CD14-positive monocyte (primary cell): ENCODE measurements around the gene CPNE8. TPM values are rescaled to one million over a fixed set of nuclear protein-coding genes. Genes with fewer than 3 reads are reported as not detected.
A peak's percentile ranks its signal among the peaks of the same experiment; 100 is the strongest.

Experiments
- DNase-seq, 3 donors: peaks; one replicate each; pipeline ENCODE4 v3.0.0-alpha.2; 2011 to 2022
- H2AFZ ChIP-seq: 2 replicates; pipeline ENCODE4 v1.6.0; 2012; ENCODE audit warnings: mild to moderate bottlenecking, low read depth, low read length, inconsistent platforms; ENCODE audit not compliant: insufficient read depth, poor library complexity, severe bottlenecking
- H3K27ac ChIP-seq, 2 donors: 1 replicate in 1 of 2; 2 replicates in 1 of 2; pipeline ENCODE4 v1.5.1; 2012 to 2013; ENCODE audit warnings: low read length in 2 of 2, control low read depth in 1 of 2, inconsistent platforms in 1 of 2, low read depth in 1 of 2, mild to moderate bottlenecking in 1 of 2
- H3K27me3 ChIP-seq, 2 donors: one replicate each; pipeline versions ENCODE4 v1.6.0 to v1.6.1; 2011 to 2013; ENCODE audit warnings: low read length in 2 of 2; ENCODE audit not compliant: control insufficient read depth in 2 of 2, insufficient read depth in 2 of 2
- H3K36me3 ChIP-seq, 2 donors: replicated peaks in 1 of 2; 1 replicate in 1 of 2; 2 replicates in 1 of 2; pipeline versions ENCODE4 v1.5.1 to v1.6.1; 2012 to 2013; ENCODE audit warnings: low read length in 2 of 2, control low read depth in 1 of 2, inconsistent platforms in 1 of 2, mild to moderate bottlenecking in 1 of 2; ENCODE audit not compliant: insufficient read depth in 2 of 2, control insufficient read depth in 1 of 2
- H3K4me1 ChIP-seq, 2 donors: 1 replicate in 1 of 2; 2 replicates in 1 of 2; pipeline versions ENCODE4 v1.5.1 to v1.6.1; 2012 to 2013; ENCODE audit warnings: low read length in 2 of 2, control low read depth in 1 of 2, inconsistent platforms in 1 of 2, mild to moderate bottlenecking in 1 of 2, moderate library complexity in 1 of 2; ENCODE audit not compliant: insufficient read depth in 2 of 2, control insufficient read depth in 1 of 2
- H3K4me2 ChIP-seq: replicated peaks from 2 replicates; pipeline ENCODE3; 2012; ENCODE audit warnings: low read length, moderate library complexity, mild to moderate bottlenecking; ENCODE audit not compliant: poor library complexity, severe bottlenecking; ENCODE audit errors: extremely low read depth
- H3K4me3 ChIP-seq, 3 experiments: fragments of 200-600 bp in 1 of 3; sonication (generic) in 1 of 3; replicated peaks in 1 of 3; 1 replicate in 2 of 3; 2 replicates in 1 of 3; pipeline ENCODE4 v1.5.1; 2011 to 2013; ENCODE audit warnings: low read length in 3 of 3, mild to moderate bottlenecking in 3 of 3, control low read depth in 2 of 3, low read depth in 2 of 3, inconsistent platforms in 1 of 3, moderate library complexity in 1 of 3
- H3K79me2 ChIP-seq: 2 replicates; pipeline ENCODE4 v1.6.0; 2012; ENCODE audit warnings: mild to moderate bottlenecking, control low read depth, inconsistent platforms, low read length, moderate library complexity; ENCODE audit not compliant: insufficient read depth
- H3K9ac ChIP-seq: 2 replicates; pipeline ENCODE4 v1.6.0; 2017; ENCODE audit warnings: low read length, mild to moderate bottlenecking; ENCODE audit not compliant: insufficient read depth, poor library complexity, severe bottlenecking
- H3K9me3 ChIP-seq, 2 donors: replicated peaks in 1 of 2; 1 replicate in 1 of 2; 2 replicates in 1 of 2; pipeline versions ENCODE4 v1.5.1 to v1.6.1; 2012 to 2013; ENCODE audit warnings: low read length in 2 of 2, control low read depth in 1 of 2; ENCODE audit not compliant: control insufficient read depth in 1 of 2, insufficient read depth in 1 of 2
- H4K20me1 ChIP-seq: 2 replicates; pipeline ENCODE4 v1.6.0; 2012; ENCODE audit warnings: mild to moderate bottlenecking, low read length, control low read depth, moderate library complexity; ENCODE audit not compliant: insufficient read depth
- H3K27ac Mint-ChIP-seq, 7 donors: one replicate each; pipeline ENCODE4 v1.8.0; 2020; ENCODE audit warnings: mild to moderate bottlenecking in 7 of 7, mixed read lengths in 7 of 7, moderate library complexity in 6 of 7, inconsistent platforms in 2 of 7
- H3K27me3 Mint-ChIP-seq, 3 donors: one replicate each; pipeline ENCODE4 v1.8.0; 2021 to 2022; ENCODE audit warnings: low read depth in 3 of 3, mild to moderate bottlenecking in 3 of 3, mixed read lengths in 3 of 3, moderate library complexity in 3 of 3, inconsistent platforms in 1 of 3
- H3K36me3 Mint-ChIP-seq, 2 donors: one replicate each; pipeline ENCODE4 v1.8.0; 2020; ENCODE audit warnings: mixed read lengths in 2 of 2, inconsistent platforms in 1 of 2, mild to moderate bottlenecking in 1 of 2
- H3K4me1 Mint-ChIP-seq: one replicate; pipeline ENCODE4 v1.8.0; 2020; ENCODE audit warnings: mild to moderate bottlenecking, mixed read lengths
- H3K4me3 Mint-ChIP-seq, 2 donors: one replicate each; pipeline ENCODE4 v1.8.0; 2020; ENCODE audit warnings: mild to moderate bottlenecking in 2 of 2, mixed read lengths in 2 of 2, moderate library complexity in 1 of 2
- H3K9me3 Mint-ChIP-seq, 7 donors: one replicate each; pipeline ENCODE4 v1.8.0; 2020 to 2022; ENCODE audit warnings: mixed read lengths in 7 of 7, mild to moderate bottlenecking in 6 of 7, moderate library complexity in 6 of 7, inconsistent platforms in 2 of 7
- WGBS: methylation state at CpG from one replicate; pipeline ENCODE4 v1.1.5; 2013; ENCODE audit warnings: missing lambda C conversion rate; ENCODE audit not compliant: insufficient coverage; 5-methylcytosine and 5-hydroxymethylcytosine counted together
- intact Hi-C, 2 donors: fragments of 100-400 bp; cut with micrococcal nuclease; formaldehyde crosslinking; loops; one replicate each; pipeline versions ENCODE4 v1.15.0 to v1.15.1; 2023
- polyA minus RNA-seq: library from RNA; depleted of rRNA, polyadenylated mRNA; stranded (reverse); fragments of >200 nt; gene quantifications from 2 replicates; pipeline ENCODE4 v1.2.3, GENCODE V29; 2012
- polyA plus RNA-seq, 3 donors: library from polyadenylated mRNA; depleted of rRNA in 1 of 3; unstranded in 2 of 3; stranded (reverse) in 1 of 3; fragments of 300-500 nt in 2 of 3; fragments of >200 nt in 1 of 3; fragmentation: Illumina TruSeq in 2 of 3; gene quantifications; 1 replicate in 2 of 3; 2 replicates in 1 of 3; pipeline ENCODE4 v1.2.3, GENCODE V29; 2012 to 2021
- total RNA-seq, 12 experiments: library from RNA in 1 of 12; stranded (reverse) in 1 of 12; fragments of 120-200 nt in 1 of 12; gene quantifications; one replicate each; pipeline ENCODE4 v1.2.4 and lab custom pipeline; 2013 to 2026; ENCODE audit warnings: mixed read lengths in 6 of 12, inconsistent platforms in 1 of 12
- TF ChIP-seq, protein P1 (sequence below): fragments of 200-600 bp; IDR thresholded peaks from one replicate; pipeline ENCODE4 v1.8.0; 2022; ENCODE audit warnings: antibody characterized with exemption, mild to moderate bottlenecking

The CPNE8 gene
- 38.3 TPM for total RNA-seq (2013)
- polyA plus RNA-seq = 10 to 100 TPM; 15.2 to 22.5 (median 19.0) TPM
- 11.1 and 12.1 TPM in 2 replicates for polyA minus RNA-seq
- total RNA-seq (lab: John Stamatoyannopoulos, UW) = 15.9 to 58.8 (median 38.7) reads per million in 11 experiments

DNA sequence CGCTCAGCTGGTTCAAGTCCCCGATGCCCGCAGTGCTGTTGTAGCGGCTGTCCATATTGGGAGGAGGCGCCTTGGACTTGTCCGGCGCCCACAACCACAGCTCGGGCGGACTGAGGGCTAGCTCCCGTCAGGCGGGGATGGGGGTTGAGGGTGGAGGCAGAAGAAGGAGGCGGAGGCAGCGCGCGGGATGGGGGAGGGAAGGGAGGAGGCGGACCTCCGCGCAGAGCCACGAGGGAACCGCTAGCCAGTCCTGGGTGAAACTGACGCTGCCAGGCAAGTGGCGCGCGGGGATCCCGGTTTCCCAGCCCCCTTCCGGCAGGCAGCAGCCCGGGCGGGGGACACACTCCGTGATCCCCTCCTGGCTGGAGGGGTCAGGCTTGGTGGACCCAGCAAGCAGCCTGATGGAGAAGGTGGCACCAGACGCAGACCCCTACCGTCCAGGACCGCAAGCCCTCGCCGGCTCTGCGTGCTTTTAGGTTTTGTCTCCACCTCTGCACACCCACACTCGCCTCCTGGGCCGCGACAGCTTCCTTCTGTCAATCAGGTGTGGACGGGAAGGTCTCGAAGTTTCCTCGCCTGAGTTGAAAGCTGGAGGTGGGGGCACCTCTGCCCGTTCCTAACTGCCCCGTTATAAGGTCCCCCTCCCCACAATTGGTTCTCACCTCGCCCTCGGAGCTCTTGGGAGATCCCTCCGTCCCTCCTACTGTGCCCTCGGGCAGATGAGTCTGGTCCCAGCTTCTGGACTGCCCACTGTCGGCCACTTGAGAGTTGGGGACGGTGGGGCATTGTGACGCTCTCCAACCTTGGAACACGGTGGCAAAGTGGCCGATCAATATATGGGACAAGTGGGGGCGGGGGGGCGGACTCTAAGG is at the start of gene CPNE8:
CPNE8 (minus strand) TSS at position 112 of the 872 bp plus-strand sequence; CDS start at position 55, 57 bp downstream.
- Histone ChIP-seq H3K79me2 (peaks cover 53% of the 10 kb centered on the region), H3K9ac (peak within 1 kb of the TSS; percentile 97), H3K4me2 (peak within 1 kb of the TSS; percentile 97), H2AFZ (peak within 1 kb of the TSS; percentile 94), H3K4me3 (peak within 1 kb of the TSS; percentile 76 to 98 (median 97)), H3K4me1 (peaks cover 30 to 35% of the 10 kb centered on the region in 2 donors), H3K27ac (peak within 1 kb of the TSS; percentile 100), H3K36me3 (no peaks in the 10 kb centered on the region), H3K27me3 (no peaks in the 10 kb centered on the region), H3K9me3 (no peaks in the 10 kb centered on the region), H4K20me1 (peaks cover 22% of the 10 kb centered on the region)
- peaks cover 3 to 5% of the 10 kb centered on the region in 2 donors for H3K36me3 Mint-ChIP-seq
- TF ChIP-seq, protein P1, sequence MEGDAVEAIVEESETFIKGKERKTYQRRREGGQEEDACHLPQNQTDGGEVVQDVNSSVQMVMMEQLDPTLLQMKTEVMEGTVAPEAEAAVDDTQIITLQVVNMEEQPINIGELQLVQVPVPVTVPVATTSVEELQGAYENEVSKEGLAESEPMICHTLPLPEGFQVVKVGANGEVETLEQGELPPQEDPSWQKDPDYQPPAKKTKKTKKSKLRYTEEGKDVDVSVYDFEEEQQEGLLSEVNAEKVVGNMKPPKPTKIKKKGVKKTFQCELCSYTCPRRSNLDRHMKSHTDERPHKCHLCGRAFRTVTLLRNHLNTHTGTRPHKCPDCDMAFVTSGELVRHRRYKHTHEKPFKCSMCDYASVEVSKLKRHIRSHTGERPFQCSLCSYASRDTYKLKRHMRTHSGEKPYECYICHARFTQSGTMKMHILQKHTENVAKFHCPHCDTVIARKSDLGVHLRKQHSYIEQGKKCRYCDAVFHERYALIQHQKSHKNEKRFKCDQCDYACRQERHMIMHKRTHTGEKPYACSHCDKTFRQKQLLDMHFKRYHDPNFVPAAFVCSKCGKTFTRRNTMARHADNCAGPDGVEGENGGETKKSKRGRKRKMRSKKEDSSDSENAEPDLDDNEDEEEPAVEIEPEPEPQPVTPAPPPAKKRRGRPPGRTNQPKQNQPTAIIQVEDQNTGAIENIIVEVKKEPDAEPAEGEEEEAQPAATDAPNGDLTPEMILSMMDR = no peak
- peaks cover 0 to 2% (median 0%) of the 10 kb centered on the region in 7 donors for H3K9me3 Mint-ChIP-seq
- H3K4me3 Mint-ChIP-seq = peak within 1 kb of the TSS; percentile 97 to 98
- peak within 1 kb of the TSS; percentile 97 to 99 (median 98) for H3K27ac Mint-ChIP-seq
- H3K27me3 Mint-ChIP-seq = peaks cover 0 to 2% (median 2%) of the 10 kb centered on the region in 3 donors
- under 1% methylated on average over 50 of the region's 54 CpGs for WGBS
- H3K4me1 Mint-ChIP-seq = peaks cover 40% of the 10 kb centered on the region
- DNase-seq = peak; percentile 51 to 72 (median 71)
- intact Hi-C loops = loop anchor here in 1 of 2 donors (5.0 to 10.0 kb wide), 2 partner anchors 331 to 588 kb away; partner anchors contain the start of gene ALG10B

DNA sequence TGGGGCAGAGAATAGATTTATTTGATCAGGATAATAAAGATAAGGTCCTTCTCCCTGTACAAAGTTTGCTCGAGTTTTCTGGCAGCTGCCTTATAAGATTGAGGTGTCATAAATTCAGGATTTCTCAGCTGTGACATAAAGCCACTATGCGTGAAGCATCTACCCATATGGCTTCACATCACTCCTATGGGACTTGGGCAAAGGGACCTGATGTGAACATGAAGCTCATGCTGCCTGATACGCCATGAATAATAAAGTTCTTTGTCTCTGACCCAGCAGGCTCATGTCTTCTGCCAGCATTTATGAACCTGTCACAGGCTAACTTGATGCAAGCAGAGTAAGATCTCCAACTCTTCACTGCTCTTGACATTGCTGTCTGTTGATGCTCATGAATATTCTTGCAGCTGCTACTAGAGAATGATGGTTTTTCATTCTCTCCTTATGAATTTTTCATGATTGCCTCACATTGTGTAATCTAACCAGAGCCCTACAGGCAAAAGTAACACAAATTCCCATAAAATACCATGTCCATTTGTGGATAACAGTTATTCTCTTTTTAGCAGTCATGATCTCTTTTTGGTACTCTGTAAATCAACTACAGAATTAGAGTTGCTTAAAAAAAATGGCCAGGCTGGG is 49.0 kb upstream of the CPNE8 start:
- Mint-ChIP-seq H3K4me3 (no peak overlapping the region), H3K9me3 (peaks cover 2 to 10% (median 3%) of the 10 kb centered on the region in 7 donors), H3K27me3 (peaks cover 1 to 2% (median 1%) of the 10 kb centered on the region in 3 donors), H3K27ac (no peak overlapping the region), H3K36me3 (no peaks in the 10 kb centered on the region), H3K4me1 (no peaks in the 10 kb centered on the region)
- H3K4me3 ChIP-seq = no peak overlapping the region
- H3K9ac ChIP-seq = no peak overlapping the region
- H3K27ac ChIP-seq = no peak overlapping the region
- H3K4me2 ChIP-seq = no peak overlapping the region
- no peaks in the 10 kb centered on the region for H3K27me3 ChIP-seq
- H3K36me3 ChIP-seq = no peaks in the 10 kb centered on the region
- TF ChIP-seq, protein P1 = no peak
- no peaks in the 10 kb centered on the region for H3K79me2 ChIP-seq
- WGBS = 100% methylated on average over 2 of the region's 3 CpGs
- no peak overlapping the region for H2AFZ ChIP-seq
- no peaks in the 10 kb centered on the region for H3K4me1 ChIP-seq
- no peaks in the 10 kb centered on the region for H3K9me3 ChIP-seq
- no peak for DNase-seq
- H4K20me1 ChIP-seq = no peaks in the 10 kb centered on the region
- intact Hi-C loops = no loop called here
